GM12878 (cell line): ENCODE data around the gene NRG2.

ENCODE experiments used
- PRDM15 ChIP-seq: fragments of 450-650 bp; formaldehyde crosslinking; IDR thresholded peaks from 2 replicates; pipeline ENCODE4 v1.4.0; 2020; ENCODE audit warnings: mild to moderate bottlenecking, moderate library complexity
- REST ChIP-seq: IDR thresholded peaks from 2 replicates; pipeline ENCODE4 v1.6.1; 2012; ENCODE audit warnings: mild to moderate bottlenecking, low read depth, low read length
- SMC3 ChIP-seq: IDR thresholded peaks from 2 replicates; pipeline ENCODE4 v1.6.1; 2011; ENCODE audit warnings: low read length, improper control_type of control experiment, borderline replicate concordance

GRCh38 chr5:139869042-139869790 is 173.9 kb downstream of the NRG2 start:
- no peak for TF ChIP-seq SMC3
- TF ChIP-seq REST = no peak
- TF ChIP-seq PRDM15 = no peak
